SU-DHL-6 (cell line): ENCODE data around the gene RASIP1.

ENCODE experiments used
- CTCF ChIP-seq: fragments of 200-600 bp; sonication (generic); IDR thresholded peaks from one replicate; pipeline ENCODE4 v1.5.1; 2017; ENCODE audit warnings: antibody characterized with exemption, mild to moderate bottlenecking, low read length, moderate library complexity; ENCODE audit not compliant: insufficient read depth, poor library complexity, severe bottlenecking
- EZH2phosphoT487 ChIP-seq: fragments of 200-600 bp; sonication (generic), shearing (Covaris generic); conservative IDR thresholded peaks from 2 replicates; pipeline ENCODE4 v1.6.1; 2018; ENCODE audit warnings: mild to moderate bottlenecking, antibody characterized with exemption, low read length, moderate library complexity, mixed read lengths

- TF ChIP-seq CTCF (no peak), EZH2phosphoT487 (no peak)
These were observed 54.8 kb downstream of the RASIP1 start for GRCh38 chr19:48685583-48685982.
